ENCODE results near the gene TEX55. TPM values are rescaled to one million over a fixed set of nuclear protein-coding genes. Genes with fewer than 3 reads are reported as not detected.

TEX55 gene
- total RNA-seq, 1 donor from 2014 or later, result not detected

DNA sequence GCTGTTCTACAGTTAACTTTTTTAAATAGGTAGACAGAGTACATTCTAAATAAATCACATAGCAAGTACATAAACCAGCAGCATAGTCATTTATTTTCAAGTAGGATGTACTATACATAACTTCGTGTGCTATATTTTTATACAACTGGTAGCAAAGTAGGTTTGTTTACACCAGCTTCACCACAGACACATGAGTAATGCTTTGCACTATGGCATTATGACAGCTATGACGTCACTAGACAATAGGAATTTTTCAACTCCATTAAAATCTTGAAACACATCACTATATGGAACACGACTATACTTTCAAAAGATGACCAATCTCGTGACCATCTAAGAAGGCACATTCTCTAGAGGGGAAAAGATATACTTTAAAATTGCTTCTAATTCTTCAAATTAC, 3.5 kb downstream of the TEX55 start:
- DNase-seq, result no peak
- Mint-ChIP-seq H3K9me3 (ENCODE audit: unreplicated experiment) (no peaks in the 10 kb centered on the region), H3K27ac (ENCODE audit: unreplicated experiment) (no peak overlapping the region), H3K27me3 (ENCODE audit: unreplicated experiment) (no peaks in the 10 kb centered on the region), H3K36me3 (ENCODE audit: unreplicated experiment) (no peaks in the 10 kb centered on the region), H3K4me3 (ENCODE audit: unreplicated experiment) (no peak overlapping the region), H3K4me1 (ENCODE audit: low read depth, unreplicated experiment) (no peaks in the 10 kb centered on the region)
- TF ChIP-seq, protein P1, sequence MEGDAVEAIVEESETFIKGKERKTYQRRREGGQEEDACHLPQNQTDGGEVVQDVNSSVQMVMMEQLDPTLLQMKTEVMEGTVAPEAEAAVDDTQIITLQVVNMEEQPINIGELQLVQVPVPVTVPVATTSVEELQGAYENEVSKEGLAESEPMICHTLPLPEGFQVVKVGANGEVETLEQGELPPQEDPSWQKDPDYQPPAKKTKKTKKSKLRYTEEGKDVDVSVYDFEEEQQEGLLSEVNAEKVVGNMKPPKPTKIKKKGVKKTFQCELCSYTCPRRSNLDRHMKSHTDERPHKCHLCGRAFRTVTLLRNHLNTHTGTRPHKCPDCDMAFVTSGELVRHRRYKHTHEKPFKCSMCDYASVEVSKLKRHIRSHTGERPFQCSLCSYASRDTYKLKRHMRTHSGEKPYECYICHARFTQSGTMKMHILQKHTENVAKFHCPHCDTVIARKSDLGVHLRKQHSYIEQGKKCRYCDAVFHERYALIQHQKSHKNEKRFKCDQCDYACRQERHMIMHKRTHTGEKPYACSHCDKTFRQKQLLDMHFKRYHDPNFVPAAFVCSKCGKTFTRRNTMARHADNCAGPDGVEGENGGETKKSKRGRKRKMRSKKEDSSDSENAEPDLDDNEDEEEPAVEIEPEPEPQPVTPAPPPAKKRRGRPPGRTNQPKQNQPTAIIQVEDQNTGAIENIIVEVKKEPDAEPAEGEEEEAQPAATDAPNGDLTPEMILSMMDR (IDR thresholded peaks at IDR 0.05; ENCODE audit: partially characterized antibody, unreplicated experiment), result no peak

DNA sequence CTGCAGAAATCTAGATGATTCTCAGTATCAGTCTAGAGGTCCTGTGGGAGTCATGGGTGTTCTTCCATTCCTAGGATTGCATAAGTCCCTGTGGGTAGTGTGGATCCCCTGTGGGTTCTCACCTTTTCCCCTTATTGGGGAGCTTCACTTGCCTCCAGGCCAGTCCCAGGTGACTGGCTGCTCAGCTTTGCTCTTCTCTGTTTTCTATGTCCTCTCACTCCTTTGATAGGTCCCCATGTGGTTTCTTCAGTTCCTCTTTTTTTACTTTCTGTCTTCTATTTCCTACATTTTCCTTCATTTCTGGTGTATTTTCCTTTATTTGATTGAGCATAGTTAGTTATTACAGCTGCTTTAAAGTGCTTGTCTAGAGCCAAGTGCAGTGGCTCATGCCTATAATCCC, 10.9 kb downstream of the TEX55 start:
- DNase-seq, result no peak
- Mint-ChIP-seq H3K9me3 (ENCODE audit: unreplicated experiment) (peaks cover 4% of the 10 kb centered on the region), H3K27me3 (ENCODE audit: unreplicated experiment) (no peaks in the 10 kb centered on the region), H3K36me3 (ENCODE audit: unreplicated experiment) (no peaks in the 10 kb centered on the region), H3K4me3 (ENCODE audit: unreplicated experiment) (no peak overlapping the region), H3K27ac (ENCODE audit: unreplicated experiment) (no peak overlapping the region), H3K4me1 (ENCODE audit: low read depth, unreplicated experiment) (no peaks in the 10 kb centered on the region)
- TF ChIP-seq, protein P1 (IDR thresholded peaks at IDR 0.05; ENCODE audit: partially characterized antibody, unreplicated experiment), result no peak

DNA sequence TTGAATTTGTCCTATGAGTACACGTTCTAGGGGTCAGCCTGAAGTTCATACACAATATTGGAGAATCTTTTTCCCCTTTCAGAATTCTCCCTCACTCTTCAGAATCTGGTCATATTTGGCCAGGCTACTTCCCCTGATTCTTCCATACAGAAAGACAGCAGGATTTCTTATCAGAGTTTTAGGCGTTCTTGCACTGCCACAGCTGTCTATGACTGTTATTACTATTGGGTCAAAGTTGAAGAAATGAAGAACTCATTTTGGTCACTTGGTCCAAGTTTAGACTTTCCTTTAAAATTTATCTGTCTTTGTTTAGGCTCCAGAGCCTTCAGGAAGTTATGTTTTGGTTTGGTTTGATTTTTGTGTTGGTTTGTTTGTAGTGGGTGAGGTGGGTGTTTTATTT, 12.0 kb downstream of the TEX55 start:
- Mint-ChIP-seq H3K27ac (ENCODE audit: unreplicated experiment) (no peak overlapping the region), H3K36me3 (ENCODE audit: unreplicated experiment) (no peaks in the 10 kb centered on the region), H3K27me3 (ENCODE audit: unreplicated experiment) (no peaks in the 10 kb centered on the region), H3K9me3 (ENCODE audit: unreplicated experiment) (peaks cover 4% of the 10 kb centered on the region), H3K4me3 (ENCODE audit: unreplicated experiment) (no peak overlapping the region), H3K4me1 (ENCODE audit: low read depth, unreplicated experiment) (no peaks in the 10 kb centered on the region)
- TF ChIP-seq, protein P1 (IDR thresholded peaks at IDR 0.05; ENCODE audit: partially characterized antibody, unreplicated experiment), result no peak
- no peak for DNase-seq

DNA sequence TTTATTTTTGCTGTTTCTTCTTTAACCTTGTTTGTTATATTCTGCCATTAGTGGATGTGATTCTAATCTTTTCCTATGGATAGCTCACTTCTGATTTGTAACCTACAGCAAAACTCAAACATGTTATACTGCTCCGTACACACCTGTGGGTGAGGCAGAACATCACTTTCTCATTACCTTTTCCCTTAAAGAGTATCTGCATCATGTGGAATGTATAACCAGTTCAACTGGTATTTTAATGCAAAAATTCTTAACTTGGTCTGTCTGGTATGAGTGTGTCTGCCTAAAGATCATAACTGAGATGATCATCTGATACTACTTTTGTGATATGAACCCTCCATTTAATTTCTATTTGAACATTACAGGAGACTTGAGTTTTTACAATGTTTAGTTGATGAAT, 14.4 kb downstream of the TEX55 start:
- peaks cover 13% of the 10 kb centered on the region for H3K36me3 Mint-ChIP-seq (ENCODE audit: unreplicated experiment)
- DNase-seq, result no peak
- TF ChIP-seq, protein P1 (IDR thresholded peaks at IDR 0.05; ENCODE audit: partially characterized antibody, unreplicated experiment), result no peak
- H3K27me3 Mint-ChIP-seq (ENCODE audit: unreplicated experiment), result no peaks in the 10 kb centered on the region
- H3K4me3 Mint-ChIP-seq (ENCODE audit: unreplicated experiment), result no peak overlapping the region
- no peaks in the 10 kb centered on the region for H3K4me1 Mint-ChIP-seq (ENCODE audit: low read depth, unreplicated experiment)
- H3K9me3 Mint-ChIP-seq (ENCODE audit: unreplicated experiment), result no peaks in the 10 kb centered on the region
- no peak overlapping the region for H3K27ac Mint-ChIP-seq (ENCODE audit: unreplicated experiment)

DNA sequence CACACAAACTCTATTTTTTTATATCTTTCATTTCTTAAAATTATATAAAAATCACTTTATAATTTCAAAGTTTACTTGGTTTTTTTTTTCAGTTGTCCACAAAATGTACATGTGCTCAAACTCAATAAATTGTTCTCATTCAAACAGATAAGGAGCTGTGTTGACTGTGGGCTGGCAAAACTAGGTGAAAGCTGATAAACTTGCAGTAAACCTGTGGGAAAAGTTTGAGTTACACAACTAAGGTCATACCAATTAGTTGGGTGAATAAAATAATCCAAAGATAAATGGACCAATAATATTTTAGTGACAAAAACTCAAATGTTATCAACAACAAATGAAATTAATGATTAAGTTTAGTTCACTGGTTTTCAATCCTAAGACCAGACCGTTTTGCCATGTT, 14.8 kb downstream of the TEX55 start:
- no peaks in the 10 kb centered on the region for H3K9me3 Mint-ChIP-seq (ENCODE audit: unreplicated experiment)
- no peak for DNase-seq
- H3K4me1 Mint-ChIP-seq (ENCODE audit: low read depth, unreplicated experiment), result no peaks in the 10 kb centered on the region
- H3K36me3 Mint-ChIP-seq (ENCODE audit: unreplicated experiment), result peaks cover 18% of the 10 kb centered on the region
- TF ChIP-seq, protein P1 (IDR thresholded peaks at IDR 0.05; ENCODE audit: partially characterized antibody, unreplicated experiment), result no peak
- no peak overlapping the region for H3K4me3 Mint-ChIP-seq (ENCODE audit: unreplicated experiment)
- no peaks in the 10 kb centered on the region for H3K27me3 Mint-ChIP-seq (ENCODE audit: unreplicated experiment)
- no peak overlapping the region for H3K27ac Mint-ChIP-seq (ENCODE audit: unreplicated experiment)
